ENCODE data around the gene EFNA3. TPM values are rescaled to one million over a fixed set of nuclear protein-coding genes. Genes with fewer than 3 reads are reported as not detected.
A peak's percentile ranks its signal among the peaks of the same experiment; 100 is the strongest.

Gene EFNA3
- total RNA-seq, 1 experiment from 2014 or later = 12.5 TPM

DNA sequence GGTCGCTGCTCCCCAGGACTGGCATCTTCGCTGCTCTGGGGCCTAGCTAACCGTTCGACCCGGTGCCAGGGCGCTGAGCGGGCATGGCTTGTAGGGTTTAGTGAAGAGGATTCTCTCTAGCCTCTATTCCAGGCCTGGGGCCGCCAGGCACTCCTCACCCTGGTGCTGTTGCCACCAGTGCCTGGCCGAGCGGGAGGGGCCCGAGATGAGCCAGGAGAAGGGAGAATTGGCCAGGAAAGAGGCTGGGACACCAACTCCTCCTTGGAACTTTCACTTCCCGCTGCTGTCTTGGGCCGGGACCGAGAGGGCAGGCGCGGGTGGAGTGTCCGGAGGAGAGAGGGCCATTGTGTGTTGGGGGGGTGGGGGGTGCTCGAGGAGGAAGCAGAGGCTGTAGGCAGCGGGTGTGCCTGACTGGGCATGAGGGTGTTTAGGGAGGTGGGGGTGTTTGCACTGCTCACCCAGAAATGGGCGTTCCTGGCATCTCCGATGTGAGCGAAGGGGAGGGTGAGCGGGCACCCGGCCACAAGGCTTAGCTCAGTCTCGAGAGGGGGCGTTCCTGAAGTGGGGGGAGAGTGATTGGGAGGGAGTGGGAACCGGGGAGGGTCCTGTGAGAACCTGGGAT lies 26.7 kb upstream of the EFNA3 start:
- no peaks in the 10 kb centered on the region for H3K9me3 Mint-ChIP-seq
- POLR2A ChIA-PET = interaction anchor here (0.6 kb wide), 1 partner anchor 30 kb away, joined by 3 read pairs; no protein-coding TSS in a partner anchor
- TF ChIP-seq TP53 (CRISPR knock-in tag; IDR thresholded peaks at IDR 0.05) (no peak), ZNF423 (CRISPR knock-in tag; IDR thresholded peaks at IDR 0.05) (no peak)
- TF ChIP-seq, protein P1, sequence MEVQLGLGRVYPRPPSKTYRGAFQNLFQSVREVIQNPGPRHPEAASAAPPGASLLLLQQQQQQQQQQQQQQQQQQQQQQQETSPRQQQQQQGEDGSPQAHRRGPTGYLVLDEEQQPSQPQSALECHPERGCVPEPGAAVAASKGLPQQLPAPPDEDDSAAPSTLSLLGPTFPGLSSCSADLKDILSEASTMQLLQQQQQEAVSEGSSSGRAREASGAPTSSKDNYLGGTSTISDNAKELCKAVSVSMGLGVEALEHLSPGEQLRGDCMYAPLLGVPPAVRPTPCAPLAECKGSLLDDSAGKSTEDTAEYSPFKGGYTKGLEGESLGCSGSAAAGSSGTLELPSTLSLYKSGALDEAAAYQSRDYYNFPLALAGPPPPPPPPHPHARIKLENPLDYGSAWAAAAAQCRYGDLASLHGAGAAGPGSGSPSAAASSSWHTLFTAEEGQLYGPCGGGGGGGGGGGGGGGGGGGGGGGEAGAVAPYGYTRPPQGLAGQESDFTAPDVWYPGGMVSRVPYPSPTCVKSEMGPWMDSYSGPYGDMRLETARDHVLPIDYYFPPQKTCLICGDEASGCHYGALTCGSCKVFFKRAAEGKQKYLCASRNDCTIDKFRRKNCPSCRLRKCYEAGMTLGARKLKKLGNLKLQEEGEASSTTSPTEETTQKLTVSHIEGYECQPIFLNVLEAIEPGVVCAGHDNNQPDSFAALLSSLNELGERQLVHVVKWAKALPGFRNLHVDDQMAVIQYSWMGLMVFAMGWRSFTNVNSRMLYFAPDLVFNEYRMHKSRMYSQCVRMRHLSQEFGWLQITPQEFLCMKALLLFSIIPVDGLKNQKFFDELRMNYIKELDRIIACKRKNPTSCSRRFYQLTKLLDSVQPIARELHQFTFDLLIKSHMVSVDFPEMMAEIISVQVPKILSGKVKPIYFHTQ (CRISPR knock-in tag; IDR thresholded peaks at IDR 0.05) = no peak
- DNase-seq (ENCODE audit: low spot score) (no peak), ATAC-seq (peak; percentile 1; the same call in 1 of the 2 replicates)
- no peaks in the 10 kb centered on the region for H3K36me3 Mint-ChIP-seq
- CTCF ChIA-PET = interaction anchor here (0.6 to 9.4 kb wide), 22 partner anchors 8 to 203 kb away, joined by 3 to 176 read pairs (median 8); partner anchors contain the start of genes EFNA3, EFNA4, SHC1 and ZBTB7B
- peaks cover 32% of the 10 kb centered on the region for H3K4me1 Mint-ChIP-seq
- H3K27ac Mint-ChIP-seq = no peak overlapping the region
- peak overlapping the region; percentile 65 for H3K4me3 Mint-ChIP-seq
- H3K27me3 Mint-ChIP-seq (ENCODE audit: low read depth) = peaks cover 20% of the 10 kb centered on the region

DNA sequence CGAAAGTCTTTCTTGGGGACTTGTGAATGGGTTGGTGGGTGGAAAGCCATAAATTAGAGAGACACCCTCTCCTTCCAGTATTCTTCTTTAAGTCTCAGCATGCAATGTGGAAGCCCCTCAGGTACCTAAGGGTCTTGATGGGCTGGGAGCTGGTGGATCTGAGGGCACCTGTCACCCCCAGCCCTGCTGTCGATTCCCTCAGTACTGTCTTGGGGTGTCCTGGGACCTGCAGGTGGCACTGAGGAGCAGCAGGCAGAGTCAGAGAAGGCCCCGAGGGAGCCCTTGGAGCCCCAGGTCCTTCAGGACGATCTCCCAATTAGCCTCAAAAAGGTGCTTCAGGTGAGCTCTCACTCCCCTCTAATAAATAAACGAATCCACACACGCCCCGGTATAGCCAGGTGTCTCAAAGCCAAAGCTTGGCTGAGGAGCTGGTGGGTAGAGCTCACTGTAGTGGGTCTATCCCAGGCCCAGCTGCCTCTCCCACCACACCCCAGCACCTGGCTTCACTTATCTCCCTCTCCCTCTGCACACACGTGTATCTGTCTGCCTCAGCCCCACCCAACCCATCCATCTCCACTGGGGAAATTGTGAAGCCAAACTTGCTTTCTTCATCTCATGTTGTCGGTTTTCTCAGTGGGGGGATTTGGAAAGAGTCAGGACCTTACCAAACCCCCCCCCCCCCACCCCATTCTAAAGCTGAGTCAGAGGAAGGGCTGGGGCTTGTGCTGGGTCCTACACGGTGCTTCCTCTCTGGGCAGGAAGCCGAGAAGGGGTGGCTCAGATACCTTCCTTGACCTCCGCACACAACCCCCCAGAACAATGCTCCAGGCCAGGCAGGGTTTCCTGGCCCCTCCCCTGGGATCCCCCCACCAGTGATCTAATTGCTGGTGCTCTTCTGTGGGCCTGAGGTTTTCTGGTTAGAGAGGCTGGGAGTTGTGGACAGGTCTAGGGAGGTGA lies 25.9 kb upstream of the EFNA3 start:
- ChIA-PET POLR2A (no interaction called here), CTCF (interaction anchor here (0.6 to 9.4 kb wide), 17 partner anchors 8 to 157 kb away, joined by 3 to 176 read pairs (median 8); partner anchors contain the start of genes EFNA3, EFNA4, SHC1 and ZBTB7B)
- TF ChIP-seq ZNF232 (CRISPR knock-in tag; IDR thresholded peaks at IDR 0.05) = no peak
- no peak for TF ChIP-seq FOXP1 (CRISPR knock-in tag; IDR thresholded peaks at IDR 0.05; ENCODE audit: borderline replicate concordance)
- TF ChIP-seq ESRRA (CRISPR knock-in tag; IDR thresholded peaks at IDR 0.05; ENCODE audit: borderline replicate concordance) = no peak
- no peak for TF ChIP-seq CREM (CRISPR knock-in tag; IDR thresholded peaks at IDR 0.05)
- TF ChIP-seq, protein P2, sequence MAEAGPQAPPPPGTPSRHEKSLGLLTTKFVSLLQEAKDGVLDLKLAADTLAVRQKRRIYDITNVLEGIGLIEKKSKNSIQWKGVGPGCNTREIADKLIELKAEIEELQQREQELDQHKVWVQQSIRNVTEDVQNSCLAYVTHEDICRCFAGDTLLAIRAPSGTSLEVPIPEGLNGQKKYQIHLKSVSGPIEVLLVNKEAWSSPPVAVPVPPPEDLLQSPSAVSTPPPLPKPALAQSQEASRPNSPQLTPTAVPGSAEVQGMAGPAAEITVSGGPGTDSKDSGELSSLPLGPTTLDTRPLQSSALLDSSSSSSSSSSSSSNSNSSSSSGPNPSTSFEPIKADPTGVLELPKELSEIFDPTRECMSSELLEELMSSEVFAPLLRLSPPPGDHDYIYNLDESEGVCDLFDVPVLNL (CRISPR knock-in tag; IDR thresholded peaks at IDR 0.05; ENCODE audit: borderline replicate concordance, low read depth) = no peak
- TF ChIP-seq ATF1 (CRISPR knock-in tag; IDR thresholded peaks at IDR 0.05) = no peak
- no peak for TF ChIP-seq NR1H2 (CRISPR knock-in tag; IDR thresholded peaks at IDR 0.05)
- TF ChIP-seq EMX1 (CRISPR knock-in tag; IDR thresholded peaks at IDR 0.05) = no peak
- no peak for TF ChIP-seq NFYB (CRISPR knock-in tag; conservative IDR thresholded peaks at IDR 0.05; ENCODE audit: low read depth)
- DNase-seq (ENCODE audit: low spot score) (no peak), ATAC-seq (no peak)
- H3K4me3 Mint-ChIP-seq = peak overlapping the region; percentile 65
- H3K4me1 Mint-ChIP-seq = peaks cover 26% of the 10 kb centered on the region
- H3K27ac Mint-ChIP-seq = no peak overlapping the region
- H3K27me3 Mint-ChIP-seq (ENCODE audit: low read depth) = peaks cover 20% of the 10 kb centered on the region
- H3K36me3 Mint-ChIP-seq = no peaks in the 10 kb centered on the region
- no peaks in the 10 kb centered on the region for H3K9me3 Mint-ChIP-seq

DNA sequence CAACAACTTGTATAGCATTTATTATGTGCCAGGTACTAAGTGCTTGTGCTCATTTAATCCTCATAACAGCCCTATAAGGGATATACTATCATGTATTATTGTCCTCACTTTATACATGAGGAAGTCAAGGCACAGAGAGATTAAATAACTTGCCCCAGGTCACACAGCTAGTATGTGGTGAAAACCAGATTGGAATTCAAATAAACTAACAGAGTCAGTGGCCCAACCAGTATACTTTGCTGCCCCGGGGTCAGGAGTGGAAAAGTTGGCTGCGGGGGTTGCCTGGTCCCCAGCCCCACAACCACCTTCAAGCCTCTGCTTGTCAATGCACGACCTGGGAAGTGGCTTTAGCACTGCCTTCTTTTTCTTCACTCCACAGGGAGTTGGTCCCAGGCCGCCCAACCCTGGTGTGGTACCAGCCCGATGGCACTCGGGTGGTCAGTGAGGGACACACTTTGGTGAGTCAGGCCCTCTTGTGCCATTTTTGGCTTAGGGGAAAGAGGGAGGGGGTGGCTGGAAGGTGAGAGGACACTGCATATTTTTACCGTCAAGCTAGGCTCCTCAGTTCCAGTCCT lies 25.0 kb upstream of the EFNA3 start:
- Mint-ChIP-seq H3K4me3 (no peak overlapping the region), H3K9me3 (no peaks in the 10 kb centered on the region), H3K36me3 (no peaks in the 10 kb centered on the region), H3K27ac (no peak overlapping the region), H3K4me1 (peaks cover 18% of the 10 kb centered on the region), H3K27me3 (ENCODE audit: low read depth) (peaks cover 20% of the 10 kb centered on the region)
- ChIA-PET POLR2A (no interaction called here), CTCF (interaction anchor here (0.6 to 9.4 kb wide), 10 partner anchors 7 to 156 kb away, joined by 4 to 176 read pairs (median 8); partner anchors contain the start of gene EFNA4)
- no peak for ATAC-seq
- TF ChIP-seq KAT7 (CRISPR knock-in tag; IDR thresholded peaks at IDR 0.05; ENCODE audit: borderline replicate concordance) = no peak
- TF ChIP-seq, protein P3, sequence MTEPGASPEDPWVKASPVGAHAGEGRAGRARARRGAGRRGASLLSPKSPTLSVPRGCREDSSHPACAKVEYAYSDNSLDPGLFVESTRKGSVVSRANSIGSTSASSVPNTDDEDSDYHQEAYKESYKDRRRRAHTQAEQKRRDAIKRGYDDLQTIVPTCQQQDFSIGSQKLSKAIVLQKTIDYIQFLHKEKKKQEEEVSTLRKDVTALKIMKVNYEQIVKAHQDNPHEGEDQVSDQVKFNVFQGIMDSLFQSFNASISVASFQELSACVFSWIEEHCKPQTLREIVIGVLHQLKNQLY (CRISPR knock-in tag; IDR thresholded peaks at IDR 0.05) = no peak
- TF ChIP-seq ELF4 (CRISPR knock-in tag; IDR thresholded peaks at IDR 0.05; ENCODE audit: low read depth) = no peak
- no peak for TF ChIP-seq ATF1 (CRISPR knock-in tag; IDR thresholded peaks at IDR 0.05)
- TF ChIP-seq, protein P4, sequence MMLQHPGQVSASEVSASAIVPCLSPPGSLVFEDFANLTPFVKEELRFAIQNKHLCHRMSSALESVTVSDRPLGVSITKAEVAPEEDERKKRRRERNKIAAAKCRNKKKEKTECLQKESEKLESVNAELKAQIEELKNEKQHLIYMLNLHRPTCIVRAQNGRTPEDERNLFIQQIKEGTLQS (CRISPR knock-in tag; conservative IDR thresholded peaks at IDR 0.05) = no peak
- TF ChIP-seq NFYB (CRISPR knock-in tag; conservative IDR thresholded peaks at IDR 0.05; ENCODE audit: low read depth) = no peak
- TF ChIP-seq, protein P5, sequence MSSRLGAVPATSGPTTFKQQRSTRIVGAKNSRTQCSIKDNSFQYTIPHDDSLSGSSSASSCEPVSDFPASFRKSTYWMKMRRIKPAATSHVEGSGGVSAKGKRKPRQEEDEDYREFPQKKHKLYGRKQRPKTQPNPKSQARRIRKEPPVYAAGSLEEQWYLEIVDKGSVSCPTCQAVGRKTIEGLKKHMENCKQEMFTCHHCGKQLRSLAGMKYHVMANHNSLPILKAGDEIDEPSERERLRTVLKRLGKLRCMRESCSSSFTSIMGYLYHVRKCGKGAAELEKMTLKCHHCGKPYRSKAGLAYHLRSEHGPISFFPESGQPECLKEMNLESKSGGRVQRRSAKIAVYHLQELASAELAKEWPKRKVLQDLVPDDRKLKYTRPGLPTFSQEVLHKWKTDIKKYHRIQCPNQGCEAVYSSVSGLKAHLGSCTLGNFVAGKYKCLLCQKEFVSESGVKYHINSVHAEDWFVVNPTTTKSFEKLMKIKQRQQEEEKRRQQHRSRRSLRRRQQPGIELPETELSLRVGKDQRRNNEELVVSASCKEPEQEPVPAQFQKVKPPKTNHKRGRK (CRISPR knock-in tag; IDR thresholded peaks at IDR 0.05; ENCODE audit: borderline replicate concordance) = no peak
- TF ChIP-seq, protein P6, sequence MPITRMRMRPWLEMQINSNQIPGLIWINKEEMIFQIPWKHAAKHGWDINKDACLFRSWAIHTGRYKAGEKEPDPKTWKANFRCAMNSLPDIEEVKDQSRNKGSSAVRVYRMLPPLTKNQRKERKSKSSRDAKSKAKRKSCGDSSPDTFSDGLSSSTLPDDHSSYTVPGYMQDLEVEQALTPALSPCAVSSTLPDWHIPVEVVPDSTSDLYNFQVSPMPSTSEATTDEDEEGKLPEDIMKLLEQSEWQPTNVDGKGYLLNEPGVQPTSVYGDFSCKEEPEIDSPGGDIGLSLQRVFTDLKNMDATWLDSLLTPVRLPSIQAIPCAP (CRISPR knock-in tag; IDR thresholded peaks at IDR 0.05) = no peak
- TF ChIP-seq TP53 (CRISPR knock-in tag; IDR thresholded peaks at IDR 0.05) = no peak
- TF ChIP-seq, protein P7, sequence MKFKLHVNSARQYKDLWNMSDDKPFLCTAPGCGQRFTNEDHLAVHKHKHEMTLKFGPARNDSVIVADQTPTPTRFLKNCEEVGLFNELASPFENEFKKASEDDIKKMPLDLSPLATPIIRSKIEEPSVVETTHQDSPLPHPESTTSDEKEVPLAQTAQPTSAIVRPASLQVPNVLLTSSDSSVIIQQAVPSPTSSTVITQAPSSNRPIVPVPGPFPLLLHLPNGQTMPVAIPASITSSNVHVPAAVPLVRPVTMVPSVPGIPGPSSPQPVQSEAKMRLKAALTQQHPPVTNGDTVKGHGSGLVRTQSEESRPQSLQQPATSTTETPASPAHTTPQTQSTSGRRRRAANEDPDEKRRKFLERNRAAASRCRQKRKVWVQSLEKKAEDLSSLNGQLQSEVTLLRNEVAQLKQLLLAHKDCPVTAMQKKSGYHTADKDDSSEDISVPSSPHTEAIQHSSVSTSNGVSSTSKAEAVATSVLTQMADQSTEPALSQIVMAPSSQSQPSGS (CRISPR knock-in tag; IDR thresholded peaks at IDR 0.05; ENCODE audit: borderline replicate concordance, low read depth) = no peak
- no peak for DNase-seq (ENCODE audit: low spot score)
